NT2/D1 (cell line): ENCODE data around the gene FOXC1.

ENCODE experiments used
- SUZ12 ChIP-seq: IDR thresholded peaks from 2 replicates; pipeline ENCODE4 v1.6.1; 2011; ENCODE audit not compliant: insufficient read length, insufficient read depth; ENCODE audit errors: extremely low read depth
- YY1 ChIP-seq: IDR thresholded peaks from 2 replicates; pipeline ENCODE4 v1.6.1; 2011; ENCODE audit not compliant: insufficient read length, insufficient read depth
- ZNF274 ChIP-seq: IDR thresholded peaks from 2 replicates; pipeline ENCODE4 v1.6.1; 2011; ENCODE audit warnings: mild to moderate bottlenecking, low read depth, low read length

DNA sequence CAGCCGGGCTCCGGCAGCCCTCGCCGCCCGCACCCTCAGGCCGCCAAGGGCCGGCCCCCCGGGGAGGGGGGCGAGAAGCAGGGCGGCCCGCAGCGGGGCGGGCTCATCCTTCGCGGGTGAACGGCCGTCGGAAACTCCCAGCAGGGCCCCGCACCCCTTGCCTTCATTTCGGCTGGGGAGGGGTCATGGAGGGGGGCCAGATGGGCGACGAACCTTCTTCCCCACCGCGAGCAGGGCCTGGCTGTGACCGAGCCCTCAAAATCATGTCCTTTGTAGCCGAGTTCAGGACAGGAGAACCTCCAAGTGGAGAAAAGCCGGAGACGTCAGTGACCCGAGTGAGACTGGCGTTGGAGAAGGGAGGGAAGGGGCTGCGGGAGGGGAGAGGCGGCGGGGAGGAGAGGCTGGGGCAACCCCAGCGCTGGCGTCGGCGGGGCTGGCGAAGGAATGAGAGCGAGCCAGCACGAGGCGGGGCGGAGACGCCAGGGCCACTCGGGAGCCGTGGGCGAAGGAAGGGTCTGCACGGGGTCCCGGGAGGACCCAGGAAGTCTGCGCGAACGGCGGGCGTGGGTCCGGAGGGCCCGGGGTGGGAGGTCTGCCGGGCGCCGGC is 571 bp upstream of the FOXC1 start:
- no peak for TF ChIP-seq YY1
- no peak for TF ChIP-seq SUZ12
- no peak for TF ChIP-seq ZNF274
